Measurements from ENCODE around the gene DLGAP1. TPM values are rescaled to one million over a fixed set of nuclear protein-coding genes. Genes with fewer than 3 reads are reported as not detected.

Gene DLGAP1
- total and polyA plus RNA-seq, 2 of the 13 experiments (the other 11 are each of a cell fraction or from before 2014, with no cell fraction given), result 0.01 TPM; not detected in 1

DNA sequence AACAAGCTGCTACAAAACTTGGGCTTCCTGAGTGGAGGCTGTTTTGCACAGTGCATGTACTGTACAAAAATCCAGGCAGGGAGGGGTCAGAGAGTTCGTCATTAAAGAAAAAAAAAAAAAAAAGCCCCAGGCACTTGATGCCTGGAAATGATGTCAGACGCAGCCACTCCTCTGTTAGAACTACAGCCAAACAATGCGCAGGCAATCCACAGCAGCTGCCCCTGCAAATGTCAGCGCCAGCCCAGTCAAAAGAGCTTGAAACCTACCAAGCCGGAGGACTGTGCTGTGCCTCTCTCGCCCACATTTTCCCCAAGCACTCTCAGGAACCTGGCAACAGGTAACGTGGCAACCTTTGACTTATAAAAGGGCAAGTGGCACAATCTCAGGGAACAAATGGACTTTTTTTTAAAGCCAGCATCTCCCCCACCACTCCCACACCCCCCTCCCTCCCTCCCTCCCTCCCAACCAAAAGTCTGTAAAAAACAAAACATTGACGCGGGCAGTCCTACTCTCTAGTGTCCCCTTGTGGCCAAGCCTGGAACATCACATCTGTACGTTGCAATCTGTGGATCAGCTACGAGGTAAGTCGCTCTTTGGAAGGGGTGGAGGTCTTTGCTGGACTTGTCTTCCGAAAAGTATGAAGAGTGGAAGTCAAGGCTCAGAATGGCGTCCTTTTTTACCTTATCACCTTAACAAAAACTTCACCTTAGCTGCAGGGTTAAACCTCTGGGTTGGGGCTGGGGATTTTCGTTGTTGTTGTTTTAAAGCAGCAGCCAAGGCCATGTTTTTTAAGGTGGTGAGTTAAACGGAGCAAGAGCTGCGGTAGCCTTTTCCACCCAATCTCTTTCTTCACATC lies 861.0 kb downstream of the DLGAP1 start (continued):
- no peak for TF ChIP-seq NFATC3 (CRISPR knock-in tag; IDR thresholded peaks at IDR 0.05)
- TF ChIP-seq EED (CRISPR knock-in tag; IDR thresholded peaks at IDR 0.05), result no peak
- TF ChIP-seq NFKB2 (CRISPR knock-in tag; IDR thresholded peaks at IDR 0.05; ENCODE audit: borderline replicate concordance), result no peak
- no peak for TF ChIP-seq ZBTB38 (CRISPR knock-in tag; IDR thresholded peaks at IDR 0.05)
- TF ChIP-seq ATF1 (CRISPR knock-in tag; IDR thresholded peaks at IDR 0.05), result peak; percentile 82
- no peak for TF ChIP-seq ZFYVE20 (CRISPR knock-in tag; IDR thresholded peaks at IDR 0.05; ENCODE audit: borderline replicate concordance, low read depth)
- TF ChIP-seq ZNF878 (CRISPR knock-in tag; IDR thresholded peaks at IDR 0.05), result no peak
- TF ChIP-seq ZNF225 (CRISPR knock-in tag; IDR thresholded peaks at IDR 0.05), result no peak
- peak; percentile 51; the same call in 1 of the 2 replicates for TF ChIP-seq NR2F6 (IDR thresholded peaks at IDR 0.05)
- TF ChIP-seq NR2F6 (CRISPR knock-in tag; IDR thresholded peaks at IDR 0.05), result peak; percentile 26; the same call in 1 of the 2 replicates
- TF ChIP-seq EHMT2 (IDR thresholded peaks at IDR 0.05; ENCODE audit: borderline replicate concordance, low read depth, low read length), result no peak; the same call in 1 of the 2 replicates
- no peak for TF ChIP-seq ZNF30 (CRISPR knock-in tag; IDR thresholded peaks at IDR 0.05)
- TF ChIP-seq, protein P1, sequence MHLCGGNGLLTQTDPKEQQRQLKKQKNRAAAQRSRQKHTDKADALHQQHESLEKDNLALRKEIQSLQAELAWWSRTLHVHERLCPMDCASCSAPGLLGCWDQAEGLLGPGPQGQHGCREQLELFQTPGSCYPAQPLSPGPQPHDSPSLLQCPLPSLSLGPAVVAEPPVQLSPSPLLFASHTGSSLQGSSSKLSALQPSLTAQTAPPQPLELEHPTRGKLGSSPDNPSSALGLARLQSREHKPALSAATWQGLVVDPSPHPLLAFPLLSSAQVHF (CRISPR knock-in tag; IDR thresholded peaks at IDR 0.05), result no peak
- 0 out of 2 replicates have a peak, but pooled peaks have one; percentile 12 for TF ChIP-seq ZNF124 (CRISPR knock-in tag; IDR thresholded peaks at IDR 0.05)
- TF ChIP-seq HMGA1 (CRISPR knock-in tag; conservative IDR thresholded peaks at IDR 0.05), result no peak
- TF ChIP-seq ZNF296 (CRISPR knock-in tag; conservative IDR thresholded peaks at IDR 0.05), result no peak
- peak; percentile 75 for TF ChIP-seq POLR2AphosphoS5 (IDR thresholded peaks at IDR 0.05; ENCODE audit: low read depth, low read length)
- no peak; the same call in 1 of the 2 replicates for TF ChIP-seq ARID4A (CRISPR knock-in tag; IDR thresholded peaks at IDR 0.05; ENCODE audit: borderline replicate concordance)
- TF ChIP-seq, protein P2, sequence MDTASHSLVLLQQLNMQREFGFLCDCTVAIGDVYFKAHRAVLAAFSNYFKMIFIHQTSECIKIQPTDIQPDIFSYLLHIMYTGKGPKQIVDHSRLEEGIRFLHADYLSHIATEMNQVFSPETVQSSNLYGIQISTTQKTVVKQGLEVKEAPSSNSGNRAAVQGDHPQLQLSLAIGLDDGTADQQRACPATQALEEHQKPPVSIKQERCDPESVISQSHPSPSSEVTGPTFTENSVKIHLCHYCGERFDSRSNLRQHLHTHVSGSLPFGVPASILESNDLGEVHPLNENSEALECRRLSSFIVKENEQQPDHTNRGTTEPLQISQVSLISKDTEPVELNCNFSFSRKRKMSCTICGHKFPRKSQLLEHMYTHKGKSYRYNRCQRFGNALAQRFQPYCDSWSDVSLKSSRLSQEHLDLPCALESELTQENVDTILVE (CRISPR knock-in tag; IDR thresholded peaks at IDR 0.05), result no peak
- TF ChIP-seq ZNF180 (CRISPR knock-in tag; IDR thresholded peaks at IDR 0.05; ENCODE audit: borderline replicate concordance, low read depth), result no peak
- TF ChIP-seq, protein P3, sequence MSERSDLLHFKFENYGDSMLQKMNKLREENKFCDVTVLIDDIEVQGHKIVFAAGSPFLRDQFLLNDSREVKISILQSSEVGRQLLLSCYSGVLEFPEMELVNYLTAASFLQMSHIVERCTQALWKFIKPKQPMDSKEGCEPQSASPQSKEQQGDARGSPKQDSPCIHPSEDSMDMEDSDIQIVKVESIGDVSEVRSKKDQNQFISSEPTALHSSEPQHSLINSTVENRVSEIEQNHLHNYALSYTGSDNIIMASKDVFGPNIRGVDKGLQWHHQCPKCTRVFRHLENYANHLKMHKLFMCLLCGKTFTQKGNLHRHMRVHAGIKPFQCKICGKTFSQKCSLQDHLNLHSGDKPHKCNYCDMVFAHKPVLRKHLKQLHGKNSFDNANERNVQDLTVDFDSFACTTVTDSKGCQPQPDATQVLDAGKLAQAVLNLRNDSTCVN (CRISPR knock-in tag; IDR thresholded peaks at IDR 0.05; ENCODE audit: borderline replicate concordance), result no peak
- TF ChIP-seq, protein P4, sequence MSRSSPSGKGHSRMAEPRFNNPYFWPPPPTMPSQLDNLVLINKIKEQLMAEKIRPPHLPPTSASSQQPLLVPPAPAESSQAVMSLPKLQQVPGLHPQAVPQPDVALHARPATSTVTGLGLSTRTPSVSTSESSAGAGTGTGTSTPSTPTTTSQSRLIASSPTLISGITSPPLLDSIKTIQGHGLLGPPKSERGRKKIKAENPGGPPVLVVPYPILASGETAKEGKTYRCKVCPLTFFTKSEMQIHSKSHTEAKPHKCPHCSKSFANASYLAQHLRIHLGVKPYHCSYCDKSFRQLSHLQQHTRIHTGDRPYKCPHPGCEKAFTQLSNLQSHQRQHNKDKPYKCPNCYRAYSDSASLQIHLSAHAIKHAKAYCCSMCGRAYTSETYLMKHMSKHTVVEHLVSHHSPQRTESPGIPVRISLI (CRISPR knock-in tag; IDR thresholded peaks at IDR 0.05; ENCODE audit: borderline replicate concordance), result peak; percentile 95

Data from HepG2 (cell line).